GM19351 (cell line): ENCODE results near the gene HDAC8.
"Not testable (repeated sequence)": the region's sequence is repeated elsewhere in the genome, so short reads cannot be mapped to it uniquely, and the experiment has no call there.

Source experiments
- ATAC-seq: cut with Tn5 transposase; IDR thresholded peaks from one replicate; pipeline ENCODE4 v1.9.1; 2021; ENCODE audit warnings: mild to moderate bottlenecking, moderate library complexity; ENCODE audit not compliant: unreplicated experiment

HDAC8 gene

DNA sequence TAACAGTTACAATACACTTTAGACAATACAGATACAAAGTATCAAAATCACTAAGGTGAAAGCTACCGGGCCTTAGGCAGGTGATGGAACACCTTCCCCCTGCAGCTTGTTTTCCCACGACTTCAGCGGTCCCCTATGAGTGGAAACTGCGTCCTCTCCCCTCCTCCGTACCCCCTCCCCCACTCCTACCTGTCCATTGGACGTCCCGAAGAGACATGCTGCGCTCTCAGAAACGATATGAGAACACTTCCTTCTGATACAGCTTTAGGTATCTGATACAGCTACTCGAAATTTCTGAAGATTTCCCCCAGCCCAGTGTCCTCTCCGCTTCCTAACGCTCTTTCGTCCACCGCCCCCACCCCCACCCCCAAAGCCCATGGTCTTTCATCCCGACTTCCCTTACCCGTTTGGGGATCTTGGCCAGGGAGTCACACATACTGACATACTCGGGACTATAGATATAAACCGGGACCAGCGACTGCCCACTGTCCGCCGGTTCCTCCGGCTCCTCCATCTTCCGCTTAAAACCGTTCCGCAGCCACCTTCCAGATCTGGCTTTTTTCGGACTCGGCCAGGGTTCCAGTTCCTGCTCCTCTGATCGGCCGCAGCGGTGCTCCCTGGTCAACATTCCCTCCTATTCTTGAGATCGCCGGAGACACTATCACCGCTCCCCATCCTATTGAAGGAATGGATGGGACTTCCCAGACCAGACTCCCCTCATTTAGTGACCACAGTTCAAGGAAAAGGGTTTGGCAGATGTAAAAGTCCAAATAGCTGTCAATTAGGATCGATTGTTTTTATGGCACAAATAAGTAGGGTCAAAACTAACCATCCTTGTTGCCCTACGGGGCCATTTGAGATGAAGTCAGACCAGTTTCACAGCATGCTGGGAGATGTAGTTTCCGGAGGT, at the start of gene HDAC8:
Gene HDAC8, minus strand, starts transcription at position 596 of the 910 bp plus-strand sequence. Its CDS starts 82 bp downstream, at position 514.
- peak; percentile 97 for ATAC-seq

DNA sequence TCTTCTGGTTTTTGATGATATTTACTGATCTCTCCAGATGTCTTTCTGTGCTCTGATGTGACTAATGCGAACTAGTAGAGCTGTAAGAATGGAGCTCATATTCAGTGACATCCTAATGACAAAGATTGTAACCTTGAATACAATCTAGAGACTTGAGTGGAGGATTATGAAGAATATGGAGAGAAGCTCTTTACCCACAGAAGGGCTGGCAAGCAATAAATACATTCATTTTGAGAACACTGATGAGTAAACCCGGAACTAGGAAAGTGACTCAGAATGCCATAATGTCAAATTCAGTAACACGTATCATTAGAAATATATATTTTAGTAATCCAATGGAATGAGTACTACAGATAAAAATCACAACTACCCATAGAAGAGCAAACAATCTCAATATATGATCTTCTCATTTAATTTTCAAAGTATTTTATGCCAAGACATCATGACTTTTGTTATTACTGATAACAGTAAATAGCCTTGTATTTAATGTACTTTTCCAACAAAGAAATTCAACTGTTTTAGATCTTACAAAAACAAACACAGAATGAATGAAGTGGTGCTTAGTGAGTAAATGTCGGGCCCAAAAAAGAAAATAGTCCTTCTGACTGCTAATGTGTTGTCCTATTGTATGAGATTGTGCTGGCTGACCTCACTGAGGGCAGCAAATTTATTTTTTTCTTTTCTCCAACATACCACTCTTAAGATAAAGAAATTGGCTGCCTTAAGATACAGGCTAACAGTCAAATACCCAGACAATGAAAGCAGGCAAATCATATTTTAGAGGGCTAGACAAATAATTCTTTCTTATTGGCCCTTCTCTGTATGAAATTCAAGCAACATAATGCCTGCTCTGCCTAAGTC, 49.2 kb upstream of the HDAC8 start:
- ATAC-seq, result peak; percentile 82

DNA sequence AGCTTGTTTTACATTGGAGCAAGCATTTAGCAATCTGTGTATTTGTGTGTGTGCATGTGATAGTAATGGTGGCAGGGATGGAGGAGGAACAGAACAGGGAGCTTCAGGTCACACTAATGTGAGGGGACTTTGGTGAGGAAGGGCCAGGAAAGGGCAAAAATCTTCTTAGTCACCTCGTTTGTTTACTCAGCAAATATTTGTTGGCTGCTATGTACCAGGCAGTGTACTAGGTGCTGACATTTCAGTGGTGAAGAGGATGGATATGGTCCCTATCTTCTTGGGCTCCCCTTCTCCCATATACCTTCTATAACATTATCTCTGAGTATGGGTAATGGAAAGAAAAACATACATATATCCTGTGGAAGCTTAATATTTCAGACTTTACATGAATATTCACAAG, 48.5 kb upstream of the HDAC8 start:
- ATAC-seq, result peak; percentile 12

DNA sequence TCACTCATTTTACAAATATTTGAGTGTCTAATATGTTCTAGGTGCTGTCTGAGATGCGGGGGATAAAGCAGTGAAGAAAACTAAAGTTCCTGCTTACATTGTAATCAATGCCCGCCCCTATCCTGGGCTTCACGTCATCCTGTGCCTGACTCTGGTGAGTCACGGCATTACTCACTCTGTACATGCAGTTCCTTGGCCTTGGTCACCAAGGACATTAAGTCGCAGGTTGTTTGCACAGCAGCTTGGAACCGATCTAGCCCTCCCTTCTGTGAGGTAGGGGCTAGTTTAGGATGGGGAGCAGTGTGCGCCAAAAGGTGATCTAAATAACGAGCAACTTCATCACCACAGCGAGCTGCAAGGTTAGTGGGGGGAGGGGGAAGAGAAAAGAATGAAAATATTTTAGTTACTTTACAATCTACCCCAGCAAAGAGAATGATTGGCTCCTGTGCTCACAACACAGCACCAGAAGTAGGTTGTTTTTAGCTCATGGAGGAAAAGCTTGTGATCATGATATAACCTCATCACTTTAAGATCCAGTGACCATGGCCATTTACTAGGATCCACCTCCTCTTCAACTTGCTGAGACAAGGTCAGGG, 48.0 kb upstream of the HDAC8 start:
- ATAC-seq, result peak; percentile 34

DNA sequence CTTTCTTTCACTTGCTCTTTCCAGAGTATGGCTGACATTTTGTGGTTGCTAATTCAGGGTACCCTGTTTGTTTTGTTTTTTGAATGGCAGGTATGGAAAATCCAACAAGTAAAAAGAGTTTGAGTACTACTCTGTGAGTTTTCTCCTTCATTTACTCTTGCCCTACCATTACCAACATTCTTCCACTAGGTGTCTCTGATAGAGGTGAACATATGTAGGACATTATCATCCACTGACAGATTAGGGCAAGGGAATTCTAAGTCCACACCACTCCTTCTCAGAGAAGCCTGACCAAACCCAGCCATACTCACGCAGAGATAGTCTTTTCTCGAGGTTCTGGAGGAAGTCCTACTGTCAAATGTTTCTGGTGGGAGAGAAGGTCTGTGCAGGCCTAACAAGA, 36.7 kb upstream of the HDAC8 start:
- peak; percentile 56 for ATAC-seq

DNA sequence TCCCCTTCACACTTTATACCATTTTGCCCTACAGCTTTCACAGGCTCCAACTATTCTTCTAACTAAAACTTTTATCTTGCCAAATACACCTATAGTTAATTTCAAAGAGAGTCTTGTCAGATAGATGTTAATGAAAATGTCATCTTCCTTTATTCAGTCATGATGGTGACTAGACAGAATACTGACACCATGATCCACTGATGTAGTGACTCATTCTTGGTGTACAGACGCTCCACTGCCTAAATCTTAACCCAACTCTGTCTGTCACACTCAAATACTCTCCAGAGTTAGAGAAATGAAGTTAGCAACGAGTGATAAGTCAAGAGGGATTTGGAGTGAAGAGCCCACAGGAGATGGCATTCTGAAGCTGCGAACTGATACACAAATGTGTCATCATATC, 32.1 kb upstream of the HDAC8 start:
- ATAC-seq, result no peak

DNA sequence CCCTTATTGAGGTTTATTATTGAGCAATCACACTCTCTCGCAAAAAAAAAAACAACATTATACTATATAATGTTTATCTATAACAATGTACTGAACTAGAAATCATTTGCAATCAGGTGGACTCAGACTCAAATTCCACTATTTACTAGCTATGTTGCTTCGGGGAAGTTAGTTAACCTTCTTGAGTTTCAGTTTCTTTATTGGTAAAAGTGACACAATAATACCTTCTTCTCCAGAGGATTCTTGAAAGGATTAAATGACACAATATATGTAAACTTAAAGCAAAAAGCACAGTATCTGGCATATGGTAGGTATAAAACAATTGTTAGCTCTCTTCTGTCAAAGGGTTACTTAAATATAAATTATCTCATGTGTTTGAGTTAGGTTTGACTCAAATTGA, 31.5 kb upstream of the HDAC8 start:
- ATAC-seq, result peak; percentile 68

DNA sequence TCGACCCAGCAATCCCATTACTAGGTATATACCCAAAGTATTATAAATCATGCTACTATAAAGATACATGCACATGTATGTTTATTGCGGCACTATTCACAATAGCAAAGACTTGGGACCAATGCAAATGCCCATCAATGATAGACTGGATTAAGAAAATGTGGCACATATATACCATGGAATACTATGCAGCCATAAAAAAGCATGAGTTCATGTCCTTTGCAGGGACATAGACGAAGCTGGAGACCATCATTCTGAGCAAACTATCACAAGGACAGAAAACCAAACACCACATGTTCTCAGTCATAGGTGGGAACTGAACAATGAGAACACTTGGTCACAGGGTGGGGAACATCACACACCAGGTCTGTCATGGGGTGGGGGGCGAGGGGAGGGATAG, 18.4 kb upstream of the HDAC8 start:
- ATAC-seq, result not testable (repeated sequence)

DNA sequence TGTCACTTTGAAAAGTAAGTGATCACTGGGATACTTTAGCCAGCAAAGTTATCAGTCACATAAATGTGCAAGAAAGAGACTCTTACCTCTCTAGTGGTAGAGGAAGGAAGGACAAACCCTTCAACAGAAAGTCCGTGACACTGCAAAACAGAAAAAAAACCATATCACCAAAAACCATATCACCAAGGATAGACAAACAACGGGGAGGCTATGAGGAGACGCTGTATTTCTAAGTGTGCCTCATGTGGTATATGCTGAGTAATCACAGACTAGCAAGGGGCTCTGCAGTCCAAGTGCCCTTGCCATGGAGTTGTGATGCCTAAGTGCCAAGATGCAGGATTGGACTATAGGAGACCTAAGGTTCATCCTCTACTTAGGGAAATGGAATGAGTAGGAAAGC, 11.5 kb upstream of the HDAC8 start:
- no peak for ATAC-seq

DNA sequence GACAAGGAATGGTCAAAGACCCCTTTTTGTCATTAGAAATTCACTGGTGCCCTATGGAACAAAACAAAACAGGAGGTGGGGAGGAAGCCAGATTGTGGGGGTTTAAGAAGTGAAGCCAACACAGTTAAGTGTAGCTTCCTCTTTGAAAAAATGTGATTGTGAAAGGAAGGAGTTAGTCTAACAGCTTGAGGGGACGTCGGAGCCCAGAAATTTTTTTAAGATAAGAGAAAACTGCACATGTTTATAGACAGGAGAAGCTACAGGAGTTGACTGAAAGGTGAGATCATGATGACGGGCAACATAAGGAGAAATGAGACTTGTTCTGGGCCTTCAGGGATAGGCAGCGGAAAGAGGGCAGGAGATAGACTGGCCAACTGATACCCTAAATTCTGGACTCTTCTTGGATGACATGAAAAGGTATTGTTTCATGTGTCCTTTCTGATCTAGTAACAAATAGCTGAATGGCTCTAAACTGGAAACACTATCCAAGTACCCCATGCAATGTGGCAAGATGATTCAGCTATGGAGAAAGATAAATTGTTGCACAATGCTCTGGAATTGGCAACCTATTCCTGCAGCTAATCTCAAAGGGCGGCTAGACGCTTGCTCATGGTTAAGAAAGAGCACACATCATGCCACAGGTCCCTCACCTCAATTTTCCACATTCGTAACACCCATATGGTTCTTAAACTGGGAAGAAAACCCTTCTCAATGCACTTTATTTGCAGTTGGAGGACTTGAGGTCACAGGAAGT, 3.7 kb upstream of the HDAC8 start:
- ATAC-seq, result no peak

DNA sequence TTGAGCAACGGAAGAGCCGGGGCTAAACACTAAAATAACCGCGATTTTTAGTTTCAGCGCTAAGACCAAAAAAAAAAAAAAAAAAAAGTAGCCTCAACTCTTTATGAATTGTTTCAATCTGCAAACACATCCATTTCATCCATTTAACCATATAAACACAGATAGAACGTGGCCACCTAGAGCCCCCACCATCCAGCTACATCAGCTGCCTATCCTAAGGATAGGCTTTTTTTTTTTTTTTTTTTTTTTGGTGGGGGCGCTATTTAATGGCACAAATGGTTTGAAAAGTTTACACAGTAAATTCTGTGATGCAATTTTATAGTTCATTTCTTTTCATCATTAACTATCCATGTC, 492 bp upstream of the HDAC8 start:
- ATAC-seq, result peak; percentile 30

DNA sequence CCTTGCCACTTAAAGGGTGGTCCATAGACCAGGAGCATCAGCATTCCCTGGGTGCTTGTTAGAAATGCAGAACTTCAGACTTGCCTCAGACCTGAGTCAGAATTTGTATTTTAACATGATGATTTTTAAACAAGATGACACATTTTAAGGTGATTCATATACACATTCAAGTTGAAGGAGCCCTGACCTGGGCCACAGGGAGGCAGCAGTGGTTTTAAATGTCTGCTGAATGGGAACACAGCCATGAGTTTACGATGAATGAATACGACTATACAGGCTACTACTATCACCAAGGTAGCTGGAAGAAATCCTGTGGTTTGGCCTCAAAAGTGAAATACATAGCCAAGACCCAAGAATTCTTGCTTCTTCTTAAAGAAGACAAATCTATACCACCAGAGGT, 2.9 kb downstream of the HDAC8 start:
- no peak for ATAC-seq

DNA sequence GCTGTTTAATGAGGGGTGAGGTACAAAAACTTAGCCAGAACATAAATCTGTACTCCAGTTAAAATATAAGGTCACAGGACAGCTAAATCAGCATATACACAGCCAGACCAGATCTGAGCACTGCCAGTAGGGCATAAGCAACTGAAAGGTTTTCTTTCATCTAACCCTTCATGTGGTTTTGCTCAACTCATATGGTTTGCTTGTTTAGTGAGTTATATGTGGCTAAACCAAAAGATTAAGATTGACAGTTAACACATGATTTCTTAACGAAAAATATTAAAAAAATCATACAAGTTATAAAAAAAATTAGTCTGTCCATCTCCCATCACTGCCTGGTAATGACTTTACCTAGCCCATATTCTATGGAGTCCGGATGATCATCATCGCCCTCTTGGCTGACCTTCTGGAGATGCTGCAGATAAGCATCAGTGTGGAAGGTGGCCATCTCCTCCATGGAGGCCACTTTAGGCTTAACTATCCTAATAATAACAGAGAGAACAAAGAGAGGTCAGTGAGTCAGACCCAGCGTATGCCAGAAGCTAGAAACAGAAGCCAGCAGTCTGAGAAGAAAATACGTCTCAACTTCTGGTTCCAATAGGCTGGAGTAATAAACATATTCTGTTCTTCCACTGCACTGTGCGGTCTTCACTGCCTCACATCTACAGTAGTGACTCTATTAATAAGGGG, 4.1 kb downstream of the HDAC8 start:
- no peak for ATAC-seq

DNA sequence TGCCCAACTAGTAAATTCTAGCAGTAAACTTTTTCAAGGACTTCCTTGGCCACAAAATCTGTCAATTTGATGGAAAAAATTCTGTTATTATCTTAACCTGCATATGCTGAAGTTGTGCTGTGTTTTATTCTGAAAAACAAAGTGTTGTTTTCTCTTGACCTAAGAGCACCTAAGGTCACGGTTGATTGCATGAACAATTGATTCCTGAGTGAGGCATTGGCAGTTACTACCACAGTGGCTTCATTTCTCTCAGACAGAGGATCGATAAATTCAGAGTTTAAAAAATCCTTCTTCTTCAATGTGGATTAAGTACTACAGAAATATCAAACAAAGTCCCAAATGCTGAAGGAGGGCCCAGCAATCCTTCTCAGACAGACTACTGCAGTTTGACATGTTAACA, 6.2 kb downstream of the HDAC8 start:
- no peak for ATAC-seq

DNA sequence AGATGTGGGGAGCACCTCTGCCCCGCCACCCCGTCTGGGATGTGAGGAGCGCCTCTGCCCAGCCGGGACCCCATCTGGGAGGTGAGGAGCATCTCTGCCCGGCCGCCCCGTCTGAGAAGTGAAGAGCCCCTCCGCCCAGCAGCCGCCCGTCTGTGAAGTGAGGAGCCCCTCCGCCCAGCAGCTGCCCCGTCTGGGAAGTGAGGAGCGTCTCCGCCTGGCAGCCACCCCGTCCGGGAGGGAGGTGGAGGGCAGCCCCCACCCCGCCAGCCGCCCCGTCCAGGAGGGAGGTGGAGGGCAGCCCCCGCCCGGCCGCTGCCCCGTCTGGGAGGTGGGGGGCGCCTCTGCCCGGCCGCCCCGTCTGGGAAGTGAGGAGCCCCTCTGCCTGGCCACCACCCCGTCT, 13.0 kb downstream of the HDAC8 start:
- not testable (repeated sequence) for ATAC-seq

DNA sequence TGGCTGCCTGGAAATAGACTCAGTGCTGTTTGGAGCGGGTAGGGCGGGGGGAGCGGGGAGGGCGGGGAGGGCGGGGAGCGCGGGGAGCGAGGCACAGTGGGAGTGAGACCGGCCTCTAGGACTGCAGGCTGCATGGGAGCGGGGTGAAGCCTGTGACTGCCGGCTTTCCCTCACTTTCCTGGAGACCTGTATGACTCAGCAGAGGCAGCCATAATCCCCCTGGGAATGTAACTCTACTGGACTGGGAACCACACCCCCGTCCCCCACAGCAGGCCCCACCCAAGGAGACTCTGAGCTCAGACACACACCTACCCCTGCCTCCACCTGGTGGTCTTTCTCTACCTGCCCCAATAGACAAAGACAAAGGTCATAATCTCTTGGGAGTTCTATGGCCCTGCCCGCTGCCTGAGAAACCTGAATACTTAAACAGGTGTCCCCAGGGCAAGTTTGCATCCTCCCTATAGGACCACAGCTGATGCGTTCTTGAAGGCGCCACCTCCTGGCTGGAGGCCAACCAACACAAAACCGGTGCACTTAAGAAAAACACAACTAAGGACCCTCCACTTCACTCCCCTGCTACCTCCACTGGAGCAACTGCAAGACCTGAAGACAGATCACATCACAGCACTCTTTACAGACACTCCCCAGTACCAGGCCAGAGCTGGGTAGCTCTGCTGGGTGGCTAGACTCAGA, 18.0 kb downstream of the HDAC8 start:
- no peak for ATAC-seq

DNA sequence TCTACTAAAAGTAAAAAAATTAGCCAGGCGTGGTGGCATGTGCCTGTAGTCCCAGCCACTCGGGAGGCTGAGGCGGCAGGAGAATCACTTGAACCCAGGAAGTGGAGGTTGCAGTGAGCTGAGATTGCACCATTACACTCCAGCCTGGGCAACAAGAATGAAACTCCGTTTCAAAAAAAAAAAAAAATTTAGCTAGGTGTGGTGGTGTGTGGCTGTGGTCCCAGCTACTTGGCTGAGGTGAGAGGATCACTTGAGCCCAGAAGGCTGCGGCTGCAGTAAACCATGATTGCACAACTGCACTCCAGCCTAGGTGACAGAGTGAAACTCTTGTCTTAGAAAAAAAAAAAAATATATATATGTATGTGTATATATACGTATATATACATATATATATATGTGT, 20.2 kb downstream of the HDAC8 start:
- not testable (repeated sequence) for ATAC-seq

DNA sequence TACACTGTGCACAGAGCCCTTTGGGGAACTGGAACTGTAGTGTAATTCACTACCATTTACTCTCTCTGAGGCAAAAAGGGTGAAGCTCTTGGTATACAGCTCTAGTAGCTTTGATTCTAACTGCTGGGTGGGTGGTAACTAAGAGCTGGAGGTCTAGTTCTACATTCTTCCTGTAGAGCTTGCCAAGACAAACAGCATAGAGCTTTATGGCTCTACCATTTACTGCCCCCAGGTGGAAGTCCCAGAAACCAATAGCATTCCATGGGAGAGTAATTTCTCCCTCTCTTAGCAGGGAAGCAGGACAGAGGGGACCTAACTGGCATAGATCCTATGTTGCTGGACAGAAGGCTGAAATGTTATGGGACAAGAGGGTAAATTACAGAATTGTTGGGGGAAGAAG, 26.7 kb downstream of the HDAC8 start:
- no peak for ATAC-seq

DNA sequence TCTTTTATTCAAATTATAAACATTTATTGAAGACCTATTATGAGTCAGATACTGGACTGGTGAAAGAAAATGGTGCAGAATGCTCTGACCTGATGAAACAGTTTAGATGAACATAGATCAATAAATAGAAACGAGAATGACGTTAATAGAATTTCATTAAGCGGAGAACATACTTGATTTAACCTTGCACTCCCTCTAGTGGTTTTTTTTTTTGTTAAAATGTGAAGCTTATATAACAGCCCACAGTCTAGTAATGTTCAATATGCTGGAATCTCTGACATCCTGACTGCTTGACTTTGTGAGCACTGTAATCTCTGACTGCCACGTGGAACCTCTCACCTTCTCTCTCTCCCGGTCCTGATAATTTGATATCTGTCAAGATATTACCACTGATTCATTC, 32.3 kb downstream of the HDAC8 start:
- no peak for ATAC-seq

DNA sequence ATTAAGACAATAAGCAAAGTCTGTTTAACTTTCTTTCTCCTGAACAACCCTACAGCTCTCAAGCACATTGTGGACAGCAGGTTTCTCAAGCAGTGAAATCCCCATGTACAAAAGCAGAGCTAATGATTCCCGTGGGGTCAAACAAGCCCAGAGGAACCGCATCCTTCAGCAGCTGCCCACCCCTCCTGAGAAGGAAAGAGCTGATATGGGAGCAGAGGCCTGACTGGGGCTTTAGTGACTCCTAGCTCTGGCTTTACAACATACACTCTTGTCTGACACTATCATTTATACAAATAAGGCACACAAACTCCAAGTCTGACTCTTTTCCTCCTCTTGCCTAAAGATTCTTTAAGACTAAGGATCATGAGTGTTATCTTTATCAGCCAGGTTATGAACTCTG, 32.8 kb downstream of the HDAC8 start:
- ATAC-seq, result no peak
